GM21825 (cell line): Measurements from ENCODE around the gene SETD7.

Experiments used
- ATAC-seq: cut with Tn5 transposase; IDR thresholded peaks from one replicate; pipeline ENCODE4 v1.9.1; 2021; ENCODE audit warnings: mild to moderate bottlenecking, moderate library complexity; ENCODE audit not compliant: unreplicated experiment

Gene SETD7

DNA sequence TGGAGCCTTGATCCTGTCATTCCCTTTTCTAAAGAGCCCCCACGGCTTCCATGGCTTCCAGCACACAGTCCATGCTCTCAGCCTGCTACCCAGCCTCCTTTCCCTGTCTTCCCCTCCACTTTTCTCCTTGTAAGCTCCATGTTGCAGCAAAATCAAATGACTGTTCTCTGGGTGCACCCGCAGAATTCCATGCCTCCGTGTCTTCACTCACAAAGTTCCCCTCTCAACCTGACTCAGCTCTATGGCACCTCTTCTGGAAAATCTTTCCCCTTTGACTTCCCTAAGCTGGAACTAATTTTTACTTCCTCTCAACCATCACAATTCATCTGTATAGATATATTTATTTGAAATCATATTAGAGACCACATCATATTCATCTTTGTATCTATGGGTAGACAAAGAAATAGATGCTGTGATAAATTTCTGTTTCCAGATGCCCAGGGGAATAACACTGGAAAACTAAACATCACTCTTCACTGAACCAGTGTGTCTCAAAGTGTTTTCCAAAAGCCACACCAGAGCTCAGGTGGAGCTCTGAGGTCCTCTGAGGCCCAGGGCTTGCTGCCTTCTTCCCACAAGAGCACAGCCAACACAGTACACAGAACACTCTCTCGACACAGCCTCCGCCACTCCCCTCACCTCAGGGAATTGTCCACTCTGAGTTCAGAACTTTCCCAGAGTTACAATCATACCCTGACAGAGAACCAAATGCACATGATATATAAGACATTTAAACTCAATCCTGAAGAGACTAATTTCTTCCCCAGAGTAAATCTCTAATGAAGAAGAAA, 3.3 kb downstream of the SETD7 start:
- no peak for ATAC-seq

DNA sequence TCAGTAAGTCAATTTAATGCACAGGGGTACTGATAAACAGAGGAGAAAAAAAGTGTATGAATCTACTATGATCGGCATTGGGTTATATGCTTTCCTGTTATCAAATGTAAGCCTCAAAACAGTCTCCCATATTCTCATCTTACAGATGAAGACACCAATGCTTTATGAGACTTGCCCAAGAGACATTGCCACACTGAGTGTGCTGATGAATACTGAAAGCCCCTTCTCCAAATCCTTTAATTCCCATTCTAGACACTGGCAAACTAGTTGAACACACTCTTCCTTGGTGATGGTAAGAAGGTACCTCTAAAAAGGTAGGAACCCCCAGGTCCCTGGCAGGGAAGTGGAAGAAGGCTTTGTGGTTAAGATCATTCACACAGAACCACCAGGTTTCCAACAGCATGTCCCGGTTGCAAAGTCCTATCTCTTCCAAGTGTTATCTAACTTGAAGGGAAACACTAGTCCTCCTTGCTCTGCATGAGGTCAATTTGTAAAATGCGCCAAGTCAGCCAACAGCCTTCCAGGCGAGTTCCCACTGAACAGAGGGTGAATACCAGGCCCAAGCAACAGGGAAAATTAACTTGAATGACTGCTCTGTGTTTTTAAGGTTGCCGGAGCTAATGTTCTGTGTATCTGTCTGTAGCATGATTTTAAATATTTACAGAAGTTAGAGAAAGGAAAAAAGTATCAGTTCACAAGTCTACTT, 5.1 kb downstream of the SETD7 start:
- no peak for ATAC-seq

- no peak for ATAC-seq
Measured at GRCh38 chr4:139547979-139548378, 8.0 kb downstream of the SETD7 start.

GRCh38 chr4:139540632-139541031, 15.4 kb downstream of the SETD7 start:
- no peak for ATAC-seq

DNA sequence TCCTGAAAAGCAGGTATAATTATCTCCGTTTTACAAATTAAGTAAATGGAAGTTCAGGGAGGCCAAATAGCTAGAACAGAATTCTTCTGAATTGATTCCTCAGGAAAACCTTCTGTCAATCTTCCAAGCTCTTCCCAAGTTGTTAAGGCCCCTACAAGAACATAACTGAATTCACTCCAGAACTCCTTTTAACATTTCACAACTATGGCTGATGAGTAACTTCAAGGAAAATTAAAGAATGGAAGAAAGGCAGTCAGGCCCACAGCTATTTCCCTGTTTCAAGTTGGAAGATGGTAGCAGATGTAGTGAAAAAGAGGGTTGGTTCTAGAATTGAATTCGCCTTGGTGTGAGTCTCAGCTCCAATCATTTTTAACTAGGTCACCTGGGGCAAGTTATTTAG, 15.9 kb downstream of the SETD7 start:
- ATAC-seq = no peak

GRCh38 chr4:139537292-139537691, 18.7 kb downstream of the SETD7 start:
- ATAC-seq = no peak

DNA sequence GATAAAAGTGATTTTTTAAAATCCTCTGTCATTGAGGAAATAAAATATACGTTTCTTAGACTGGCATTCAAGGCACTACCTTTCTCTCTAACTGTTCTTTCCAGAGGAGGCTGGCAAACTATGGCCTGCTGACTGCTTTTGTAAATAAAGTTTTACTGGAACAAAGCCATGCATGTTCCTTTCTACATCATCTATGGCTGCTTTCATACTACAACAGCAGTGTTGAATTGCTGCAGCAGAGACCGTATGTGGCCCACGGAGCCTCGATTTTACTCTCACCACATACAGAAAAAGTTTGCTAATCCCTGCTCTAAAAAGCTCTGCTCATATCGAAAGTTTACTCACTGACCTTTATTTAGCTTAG, 20.2 kb downstream of the SETD7 start:
- ATAC-seq = no peak

GRCh38 chr4:139535228-139535870, 20.7 kb downstream of the SETD7 start:
- no peak for ATAC-seq

GRCh38 chr4:139534287-139534950, 21.6 kb downstream of the SETD7 start:
- no peak for ATAC-seq

DNA sequence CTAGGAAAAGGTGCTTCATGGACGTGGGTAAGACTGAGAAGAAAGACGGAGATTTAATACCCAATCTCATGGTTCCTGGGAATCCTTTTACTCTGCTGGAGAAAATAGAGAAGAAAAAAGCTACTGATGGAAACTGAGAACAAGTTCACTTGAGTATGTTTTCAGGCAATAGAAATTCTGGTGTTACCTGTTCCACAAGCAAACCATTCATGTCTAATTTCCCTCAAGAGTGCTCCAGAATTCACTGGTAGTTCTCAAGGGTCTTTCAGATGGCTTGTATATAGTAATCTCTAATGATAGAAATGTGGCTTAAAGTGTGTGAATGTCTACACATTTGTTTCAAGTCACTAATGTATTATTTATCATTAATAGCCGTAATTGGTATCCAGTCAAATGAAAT, 22.5 kb downstream of the SETD7 start:
- no peak for ATAC-seq

DNA sequence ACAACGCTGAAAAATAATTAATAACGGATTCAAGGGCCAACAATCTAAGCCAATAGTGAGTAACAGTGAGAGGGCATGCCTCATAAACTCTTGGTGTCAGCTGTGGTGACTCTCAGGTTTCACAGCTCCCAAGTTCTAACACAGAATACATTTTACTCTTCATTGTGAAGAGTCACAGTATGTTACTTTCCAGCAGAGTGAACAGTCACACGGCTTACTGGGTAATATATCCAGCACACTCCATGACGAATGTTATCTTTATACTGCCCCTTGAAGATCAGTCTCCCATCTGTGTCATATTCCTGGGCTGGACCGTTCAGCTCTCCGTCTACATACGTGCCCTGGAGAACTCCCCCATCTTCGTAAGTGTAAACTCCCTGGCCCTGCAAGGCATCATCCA, 23.1 kb downstream of the SETD7 start:
- ATAC-seq = no peak

- no peak for ATAC-seq
Measured at GRCh38 chr4:139530833-139531427, 25.1 kb downstream of the SETD7 start.

DNA sequence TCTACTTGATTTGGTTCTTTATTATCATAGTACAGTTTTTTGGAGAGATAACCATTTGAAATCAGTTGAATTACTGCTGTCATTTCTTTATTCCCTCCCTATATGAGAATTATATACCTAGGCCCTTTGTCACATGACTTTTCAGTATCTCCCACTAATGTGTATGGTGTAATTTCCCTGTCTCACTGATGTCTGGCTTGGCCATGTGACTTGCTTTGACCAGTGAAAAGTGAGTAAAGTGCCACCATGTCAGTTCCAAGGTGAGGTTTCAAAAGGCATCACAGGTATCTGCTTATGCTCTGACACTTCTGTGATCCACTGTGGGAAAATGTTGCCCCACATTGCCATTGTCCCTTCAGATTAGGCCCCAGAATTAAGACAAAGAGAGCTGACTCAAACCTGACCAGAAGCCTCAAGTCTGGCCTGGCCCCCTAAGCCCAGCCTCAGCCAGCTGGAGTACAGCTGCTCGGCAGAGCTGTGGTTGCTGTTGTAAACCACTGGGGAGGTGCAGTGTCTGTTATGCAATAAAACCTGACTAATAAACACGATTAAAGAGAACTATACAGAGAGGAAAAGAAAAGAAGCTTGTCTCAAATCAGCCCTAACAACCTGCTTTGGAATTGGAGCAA, 27.5 kb downstream of the SETD7 start:
- ATAC-seq = peak; percentile 68

DNA sequence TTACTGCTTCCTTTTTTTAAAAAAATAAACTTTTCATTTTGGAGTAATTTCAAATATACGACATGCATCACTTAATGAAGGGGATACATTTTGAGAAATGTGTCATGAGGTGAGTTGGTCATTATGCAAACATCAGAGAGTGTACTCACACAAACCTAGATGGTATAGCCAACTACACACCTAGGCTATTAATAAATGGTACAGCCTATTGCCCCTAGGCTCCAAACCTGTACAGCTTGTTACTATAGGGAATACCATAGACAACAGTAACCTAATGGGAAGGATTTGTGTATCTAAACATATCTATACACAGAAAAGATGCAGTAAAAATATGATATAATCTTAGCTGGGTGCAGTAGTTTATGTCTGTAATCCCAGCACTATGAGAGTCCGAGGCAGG, 29.1 kb downstream of the SETD7 start:
- no peak for ATAC-seq

GRCh38 chr4:139525414-139525813, 30.6 kb downstream of the SETD7 start:
- no peak for ATAC-seq

GRCh38 chr4:139524062-139524631, 31.9 kb downstream of the SETD7 start:
- ATAC-seq = no peak

DNA sequence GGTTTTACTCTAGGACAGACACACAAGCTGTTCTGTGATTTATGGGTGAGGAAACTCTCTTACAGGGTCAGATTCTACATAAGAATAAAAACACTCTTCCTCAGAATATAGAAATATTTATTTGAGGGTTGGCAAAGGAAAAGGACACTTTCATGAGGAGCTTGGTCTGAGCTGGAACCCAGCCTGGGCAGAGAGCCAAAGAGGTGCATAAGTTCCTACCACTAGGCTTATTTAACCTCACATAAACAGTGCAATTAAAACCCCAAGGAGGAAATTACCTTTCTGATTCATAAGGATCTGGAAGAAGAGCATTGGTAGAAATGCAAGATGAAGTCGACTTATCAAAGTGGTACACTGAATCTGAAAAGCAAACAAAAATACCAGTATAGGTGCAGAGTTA, 32.9 kb downstream of the SETD7 start:
- ATAC-seq = no peak

DNA sequence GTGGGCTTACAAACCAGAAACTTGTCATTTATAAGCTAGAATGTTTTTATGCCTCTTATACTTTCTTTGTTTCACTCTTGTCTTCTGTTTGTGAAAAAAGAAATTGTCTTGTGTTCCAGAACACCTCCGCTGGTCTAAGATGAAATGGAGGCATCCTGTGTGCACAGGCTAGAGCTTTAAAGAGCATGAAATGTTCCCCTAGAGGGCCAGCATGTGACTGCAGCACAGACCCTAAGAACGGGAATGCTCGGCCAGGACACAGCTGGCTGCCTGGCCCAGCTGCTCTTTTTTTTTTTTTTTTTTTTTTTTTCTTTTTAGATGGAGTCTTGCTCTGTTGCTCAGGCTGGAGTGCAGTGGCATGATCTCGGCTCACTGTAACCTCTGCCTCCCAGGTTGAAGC, 33.6 kb downstream of the SETD7 start:
- ATAC-seq = no peak

DNA sequence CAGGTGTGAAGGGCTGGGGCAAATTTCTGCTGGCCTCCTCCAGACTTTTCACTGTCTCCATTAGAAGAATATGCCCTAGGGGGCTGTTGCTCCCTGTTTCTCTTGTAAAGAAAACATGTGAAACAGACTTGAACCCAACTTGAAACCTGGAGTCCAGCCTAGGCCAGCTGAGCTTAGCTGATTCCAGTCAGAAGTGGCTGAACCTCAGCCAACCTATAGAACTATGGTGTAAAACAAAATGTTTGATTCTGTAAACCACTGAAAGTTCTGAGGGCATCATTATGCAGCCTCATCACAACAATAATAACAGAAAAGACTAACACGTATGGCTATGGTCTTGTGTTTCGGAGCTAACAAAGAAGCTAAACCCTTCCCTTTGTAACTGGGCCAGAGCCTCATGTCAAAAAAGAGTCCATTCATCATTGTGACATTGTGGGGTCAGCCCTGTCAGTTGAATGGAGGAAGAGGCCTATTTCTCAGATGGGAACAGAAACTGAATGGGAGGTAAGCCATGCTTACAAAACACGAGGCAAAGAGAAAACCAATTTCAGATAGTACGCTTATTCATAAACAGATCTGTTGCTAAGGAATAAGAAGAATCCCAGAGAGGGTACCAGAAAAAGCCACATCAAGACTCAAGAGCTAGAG, 34.1 kb downstream of the SETD7 start:
- ATAC-seq = no peak

GRCh38 chr4:139515531-139515958, 40.5 kb downstream of the SETD7 start:
- no peak for ATAC-seq
